DMS114 treated with DMSO at 0.1 percent for 48 hours (cell line): ENCODE results near the gene SMCHD1.

Experiments
- DNase-seq: peaks from one replicate; lab custom pipeline; 2025; ENCODE audit not compliant: unreplicated experiment; lab: John Stamatoyannopoulos, UW

SMCHD1 gene

GRCh38 chr18:2655178-2655953 is at the start of gene SMCHD1:
Gene SMCHD1 (plus strand): TSS chr18:2655726. CDS start chr18:2656076, 350 bp downstream.
- peak; percentile 70 for DNase-seq

DNA sequence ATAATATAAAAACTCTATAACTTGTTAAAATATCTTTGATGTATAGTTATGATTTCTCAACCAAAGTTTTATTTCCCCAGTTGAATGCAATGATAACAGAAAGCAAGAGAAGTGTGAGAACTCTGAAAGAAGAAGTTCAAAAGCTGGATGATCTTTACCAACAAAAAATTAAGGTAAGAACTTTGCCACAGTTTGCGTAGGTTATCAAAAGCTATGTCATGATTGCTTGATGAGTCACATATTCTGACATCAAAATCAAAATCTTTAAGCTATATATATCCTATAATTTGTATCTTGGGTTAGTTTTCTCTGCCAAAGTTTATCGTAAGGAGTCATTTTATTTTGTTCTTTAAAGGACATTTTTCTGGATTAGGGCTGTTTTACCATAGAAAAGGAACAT is 49.2 kb upstream of the SMCHD1 start:
- no peak for DNase-seq

GRCh38 chr18:2609604-2610003 is 45.9 kb upstream of the SMCHD1 start:
- DNase-seq = no peak

- DNase-seq = no peak
Measured at GRCh38 chr18:2610549-2610948, 45.0 kb upstream of the SMCHD1 start.

DNA sequence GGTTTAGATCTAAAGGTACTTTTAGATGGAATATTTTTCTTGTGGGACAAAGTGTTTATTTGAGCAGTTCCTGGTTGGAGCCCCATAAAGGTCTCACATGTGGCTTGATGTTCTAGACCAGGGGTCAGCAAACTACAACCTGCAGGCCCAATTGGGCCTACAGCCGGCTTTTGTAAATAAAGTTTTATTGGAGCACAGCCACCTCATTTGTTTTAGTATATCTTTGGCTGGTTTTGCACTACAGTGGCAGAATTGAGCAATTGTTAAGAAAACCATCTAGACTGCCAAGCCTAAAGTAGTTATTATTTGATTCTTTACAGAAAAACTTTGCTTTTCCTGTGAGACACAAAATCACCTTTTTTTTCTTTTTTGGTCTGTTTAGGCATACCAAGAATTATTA is 42.5 kb upstream of the SMCHD1 start:
- no peak for DNase-seq

GRCh38 chr18:2617401-2617998 is 38.0 kb upstream of the SMCHD1 start:
- DNase-seq = no peak

GRCh38 chr18:2618009-2618408 is 37.5 kb upstream of the SMCHD1 start:
- no peak for DNase-seq

GRCh38 chr18:2625217-2625616 is 30.3 kb upstream of the SMCHD1 start:
- no peak for DNase-seq

DNA sequence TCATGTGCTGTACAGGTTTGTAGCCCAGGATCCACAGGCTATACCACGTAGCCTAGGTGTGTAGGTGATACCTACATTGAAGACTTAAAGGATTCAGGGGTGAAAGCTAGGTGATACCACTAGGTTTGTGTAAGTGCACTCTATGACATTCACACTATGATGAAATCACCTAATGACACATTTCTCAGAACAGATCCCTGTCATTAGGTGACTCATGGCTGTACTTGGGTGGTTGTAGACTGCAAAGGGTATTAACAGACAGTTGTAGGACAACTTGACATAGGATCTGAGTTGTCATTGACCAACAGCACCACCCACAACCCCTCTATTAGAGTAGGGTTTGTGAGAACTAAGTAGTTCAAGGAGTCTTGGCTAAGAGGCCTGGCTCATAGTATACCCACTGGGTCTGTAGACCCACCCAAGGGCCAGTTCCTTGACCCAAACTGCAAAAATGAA is 27.7 kb upstream of the SMCHD1 start:
- DNase-seq = no peak

GRCh38 chr18:2629003-2629402 is 26.5 kb upstream of the SMCHD1 start:
- DNase-seq = no peak

DNA sequence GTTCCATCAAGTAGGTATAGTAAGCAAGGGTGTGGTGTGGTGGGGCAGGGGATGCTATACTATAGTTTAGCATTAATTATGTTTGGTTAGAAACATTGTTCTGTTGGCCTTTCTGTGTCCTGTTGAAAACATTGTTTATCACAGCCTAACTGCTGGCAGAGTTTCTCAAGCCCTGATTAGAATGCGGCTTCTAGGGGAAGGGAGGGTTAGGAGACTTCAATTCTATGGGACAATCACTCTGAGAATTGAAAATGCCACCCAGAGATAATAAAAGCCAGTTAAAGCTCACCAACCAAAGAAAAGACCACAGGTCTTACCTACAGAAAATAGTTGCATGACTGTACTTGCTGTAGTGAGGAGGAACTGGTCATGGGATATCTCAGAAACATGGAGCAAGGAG is 19.9 kb upstream of the SMCHD1 start:
- DNase-seq = no peak

GRCh38 chr18:2636126-2636631 is 19.3 kb upstream of the SMCHD1 start:
- DNase-seq = no peak

- DNase-seq = no peak
Measured at GRCh38 chr18:2641638-2642037, 13.9 kb upstream of the SMCHD1 start.

GRCh38 chr18:2642771-2643170 is 12.8 kb upstream of the SMCHD1 start:
- no peak for DNase-seq

GRCh38 chr18:2644535-2644934 is 11.0 kb upstream of the SMCHD1 start:
- no peak for DNase-seq

GRCh38 chr18:2651981-2652380 is 3.5 kb upstream of the SMCHD1 start:
- DNase-seq = no peak

- no peak for DNase-seq
Measured at GRCh38 chr18:2653467-2653866, 2.1 kb upstream of the SMCHD1 start.

DNA sequence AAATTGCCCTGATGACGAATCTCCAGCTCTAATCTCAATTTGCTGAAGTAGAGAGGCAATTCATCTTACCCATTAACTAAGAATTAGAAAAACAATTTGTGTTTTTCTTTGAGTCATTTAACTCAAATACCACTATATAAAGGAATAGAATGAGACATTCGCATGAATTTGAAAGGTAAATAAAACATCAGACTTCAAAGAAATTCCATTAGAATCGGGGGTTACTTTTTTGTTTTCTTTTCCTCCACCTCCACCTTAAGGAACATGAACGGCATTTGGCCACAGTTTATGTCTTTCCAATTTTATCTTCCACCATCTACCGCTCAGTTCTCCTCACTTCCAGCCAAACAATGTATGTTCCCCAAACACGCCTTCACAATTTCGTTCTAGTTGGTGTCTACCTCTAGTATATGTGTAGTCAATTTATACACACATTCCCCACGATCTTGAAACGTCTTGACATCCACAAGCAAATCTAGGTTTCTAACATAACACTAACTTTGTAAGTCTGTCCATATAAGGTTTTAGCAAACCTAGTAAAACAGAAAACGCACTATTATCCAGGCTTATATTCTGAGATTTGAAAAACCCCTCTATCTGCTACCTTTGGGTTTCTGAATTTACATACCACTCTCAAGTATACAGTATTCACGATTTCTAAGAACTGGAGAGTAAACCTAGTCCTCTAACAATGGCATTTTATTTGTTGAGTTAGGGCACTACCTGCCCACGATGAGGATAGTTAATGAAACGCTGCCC is 1.2 kb upstream of the SMCHD1 start:
- no peak for DNase-seq

- no peak for DNase-seq
Measured at GRCh38 chr18:2654928-2655177, 673 bp upstream of the SMCHD1 start.

DNA sequence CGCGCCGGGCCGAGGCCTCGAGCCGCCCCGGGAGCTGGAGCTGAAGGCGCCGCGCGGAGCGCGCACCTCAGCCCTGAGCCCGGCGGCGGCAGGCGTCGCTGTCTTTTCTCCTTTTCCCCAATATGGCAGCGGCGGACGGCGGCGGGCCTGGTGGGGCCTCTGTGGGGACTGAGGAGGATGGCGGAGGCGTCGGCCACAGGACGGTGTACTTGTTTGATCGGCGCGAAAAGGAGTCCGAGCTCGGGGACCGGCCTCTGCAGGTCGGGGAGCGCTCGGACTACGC is 369 bp downstream of the SMCHD1 start:
- DNase-seq = no peak

GRCh38 chr18:2656237-2656980 is 883 bp downstream of the SMCHD1 start:
- no peak for DNase-seq
